GM21528 (cell line): Measurements from ENCODE around the gene ARHGAP22.
"Not testable (repeated sequence)": the region's sequence is repeated elsewhere in the genome, so short reads cannot be mapped to it uniquely, and the experiment has no call there.

Experiments used
- ATAC-seq: cut with Tn5 transposase; IDR thresholded peaks from one replicate; pipeline ENCODE4 v1.9.1; 2021; ENCODE audit warnings: mild to moderate bottlenecking, moderate library complexity; ENCODE audit not compliant: unreplicated experiment, low FRiP score

The ARHGAP22 gene

DNA sequence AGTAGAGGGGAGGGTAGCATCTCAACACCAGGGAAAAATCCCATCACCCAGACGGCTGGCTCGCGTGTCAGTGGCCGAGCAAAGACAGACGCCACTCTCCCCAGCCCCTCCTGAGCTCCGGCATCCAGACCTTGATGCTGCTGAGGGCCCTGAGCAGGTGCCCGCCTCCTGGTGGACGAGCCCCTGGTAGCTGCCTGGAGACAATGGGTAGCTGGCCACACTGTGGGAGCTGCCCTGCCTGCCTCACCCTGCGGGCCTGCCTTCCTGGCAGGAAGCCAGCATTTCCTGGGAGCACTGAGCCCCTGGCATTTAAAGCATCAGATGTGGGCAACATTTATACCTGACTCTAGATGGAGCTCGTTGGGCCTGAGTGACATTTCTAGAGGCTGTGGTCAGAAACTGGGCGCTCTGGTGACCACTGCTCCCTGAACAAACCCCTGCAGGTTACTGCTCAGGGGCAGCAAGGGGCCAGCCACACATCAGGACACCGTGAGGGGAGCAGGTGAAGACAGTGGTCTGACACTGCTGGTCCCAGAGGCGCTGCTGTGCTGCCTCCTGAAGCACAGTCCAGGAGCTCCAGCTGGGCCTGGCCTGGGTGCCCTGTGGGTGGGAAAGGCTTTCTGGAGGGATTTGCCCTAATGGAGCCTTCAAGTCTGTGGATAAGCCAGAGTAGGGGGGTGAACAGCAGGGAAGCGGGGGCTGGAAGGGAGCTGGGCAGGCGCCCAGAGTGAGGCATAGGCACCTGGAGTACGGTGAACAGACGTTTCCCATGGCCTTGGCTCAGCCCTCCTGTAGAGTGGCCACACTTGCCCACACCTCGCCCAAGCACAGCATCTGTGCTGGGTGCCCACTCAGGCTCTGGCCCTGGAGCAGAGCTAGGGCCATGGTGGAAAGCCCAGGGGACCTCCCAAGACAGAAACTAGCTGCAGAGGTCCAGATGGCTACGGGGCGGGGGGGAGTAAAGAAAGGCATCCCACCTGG, 159.7 kb downstream of the ARHGAP22 start:
- no peak for ATAC-seq

DNA sequence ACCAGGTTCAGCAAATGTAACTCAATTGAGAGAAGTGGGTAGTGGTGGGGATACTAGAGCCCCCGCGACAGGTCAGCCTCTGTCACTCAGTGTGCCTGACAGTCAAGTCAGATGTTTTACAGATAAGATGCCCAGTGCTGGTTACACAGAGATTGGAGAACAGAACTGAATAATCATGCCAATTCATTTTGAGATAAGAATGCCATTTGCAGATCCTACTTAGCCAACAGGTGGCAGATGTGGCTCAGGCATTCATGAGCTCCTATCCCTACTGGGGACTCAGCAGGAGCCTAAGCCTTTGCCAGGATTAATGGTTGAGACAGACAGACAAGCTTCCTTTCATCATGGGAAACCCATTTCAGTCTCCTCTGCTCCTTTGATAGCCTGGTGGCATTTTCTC, 160.6 kb downstream of the ARHGAP22 start:
- ATAC-seq: no peak

DNA sequence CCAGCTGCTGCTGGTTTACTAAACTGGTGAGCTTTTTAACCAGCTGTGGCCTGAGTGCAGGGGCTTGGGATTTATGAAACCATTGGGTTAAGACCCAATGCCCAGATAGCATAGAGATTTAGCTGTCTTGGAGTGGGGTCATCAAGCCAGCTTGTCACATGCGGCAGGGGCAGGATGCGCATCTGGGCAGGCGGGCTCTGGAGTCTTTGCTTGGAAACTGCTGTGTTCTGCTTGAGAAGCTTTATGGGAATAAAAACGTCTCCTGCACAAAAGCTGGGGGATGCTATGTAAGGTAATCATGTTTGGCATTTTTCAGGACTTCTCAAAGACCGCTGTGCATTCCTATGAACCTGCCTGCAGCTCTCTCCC, 162.1 kb downstream of the ARHGAP22 start:
- ATAC-seq: no peak

- no peak for ATAC-seq
These were observed 162.6 kb downstream of the ARHGAP22 start for GRCh38 chr10:48442090-48442808.

DNA sequence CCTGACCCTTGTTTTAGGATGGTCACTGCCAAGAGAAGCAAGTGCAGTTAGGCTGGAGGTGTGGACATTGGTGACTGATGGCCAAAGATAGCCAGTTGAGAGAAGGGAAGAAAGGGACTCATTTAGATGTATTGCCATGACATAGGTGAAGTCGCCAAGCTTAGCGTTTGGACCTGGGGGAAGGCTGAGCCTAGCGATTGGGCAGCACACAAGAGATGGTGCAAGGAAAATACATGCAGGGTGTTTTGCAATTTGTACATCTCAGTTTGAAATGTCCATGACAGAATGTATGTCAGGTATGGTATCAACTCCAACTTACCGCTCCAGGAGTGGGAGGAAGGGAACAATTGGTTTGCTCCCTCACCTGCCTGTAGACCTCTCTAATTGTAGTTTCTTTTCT, 164.1 kb downstream of the ARHGAP22 start:
- no peak for ATAC-seq

GRCh38 chr10:48439581-48440041, 165.3 kb downstream of the ARHGAP22 start:
- ATAC-seq: no peak

- no peak for ATAC-seq
These were observed 165.8 kb downstream of the ARHGAP22 start for GRCh38 chr10:48439031-48439430.

DNA sequence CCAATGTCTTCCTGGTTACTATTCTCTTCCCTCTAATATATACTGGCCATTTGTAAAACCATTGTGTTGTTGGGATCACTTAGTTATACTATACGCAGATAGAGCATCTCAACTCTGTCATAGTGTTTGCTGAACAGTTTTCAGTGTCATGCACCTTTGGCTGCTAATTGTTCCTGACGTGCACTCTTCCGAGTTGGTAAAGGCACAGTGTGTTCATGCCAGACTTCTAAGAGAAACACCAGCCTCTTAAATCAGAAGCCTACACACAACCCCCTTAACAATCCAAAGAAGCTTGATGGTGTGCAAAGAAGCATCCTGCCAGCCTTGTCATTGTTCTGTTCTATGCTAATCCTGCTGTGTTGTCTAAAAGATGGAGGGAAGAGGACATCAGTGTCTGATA, 167.3 kb downstream of the ARHGAP22 start:
- ATAC-seq: no peak

GRCh38 chr10:48431871-48432270, 173.0 kb downstream of the ARHGAP22 start:
- ATAC-seq: no peak

DNA sequence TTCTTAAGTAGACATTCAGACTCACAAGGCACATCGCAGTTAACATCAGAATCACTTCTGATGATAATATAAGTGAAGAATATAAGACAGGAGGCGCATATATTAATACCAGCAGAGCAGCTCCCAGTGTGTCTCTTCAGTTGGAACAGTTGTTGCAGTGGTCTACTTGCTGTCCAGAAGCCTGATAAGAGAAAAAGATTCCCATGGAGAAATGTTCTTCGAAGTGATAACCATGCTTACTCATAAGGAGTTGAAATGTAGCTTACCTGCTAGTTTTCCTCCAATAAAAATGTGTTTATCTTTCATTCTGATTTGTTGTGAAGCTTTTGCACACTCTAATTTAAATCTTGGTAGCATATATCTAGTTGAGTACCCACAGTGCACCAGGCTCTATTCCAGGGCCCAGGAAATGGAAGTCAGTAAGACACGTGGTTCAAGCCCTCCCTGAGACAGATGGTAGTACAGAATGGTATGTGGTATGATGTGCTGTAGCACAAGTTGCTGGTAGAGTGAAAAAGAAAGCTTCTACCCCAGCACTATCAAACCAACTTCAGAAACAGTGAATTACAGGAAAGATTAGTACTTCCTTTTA, 174.4 kb downstream of the ARHGAP22 start:
- ATAC-seq: no peak

- no peak for ATAC-seq
These were observed 175.6 kb downstream of the ARHGAP22 start for GRCh38 chr10:48429309-48429708.

DNA sequence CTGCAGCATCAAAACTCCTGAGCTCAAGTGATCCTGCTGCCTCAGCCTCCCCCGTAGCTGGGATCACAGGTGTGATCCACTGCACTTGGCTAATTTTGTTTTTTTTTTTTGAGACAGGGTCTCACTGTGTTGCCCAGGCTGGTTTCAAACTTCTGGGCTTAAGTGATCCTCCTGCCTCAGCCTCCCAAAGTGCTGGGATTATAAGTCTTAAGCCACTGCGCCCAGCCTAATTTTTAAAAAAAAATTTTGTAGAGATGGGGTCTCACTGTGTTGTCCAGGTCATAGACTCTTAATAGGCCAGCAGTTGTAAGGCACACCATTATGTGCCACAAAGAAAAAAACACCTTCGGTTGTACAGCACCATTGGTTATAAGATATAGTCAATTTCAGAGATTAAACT, 176.0 kb downstream of the ARHGAP22 start:
- no peak for ATAC-seq

DNA sequence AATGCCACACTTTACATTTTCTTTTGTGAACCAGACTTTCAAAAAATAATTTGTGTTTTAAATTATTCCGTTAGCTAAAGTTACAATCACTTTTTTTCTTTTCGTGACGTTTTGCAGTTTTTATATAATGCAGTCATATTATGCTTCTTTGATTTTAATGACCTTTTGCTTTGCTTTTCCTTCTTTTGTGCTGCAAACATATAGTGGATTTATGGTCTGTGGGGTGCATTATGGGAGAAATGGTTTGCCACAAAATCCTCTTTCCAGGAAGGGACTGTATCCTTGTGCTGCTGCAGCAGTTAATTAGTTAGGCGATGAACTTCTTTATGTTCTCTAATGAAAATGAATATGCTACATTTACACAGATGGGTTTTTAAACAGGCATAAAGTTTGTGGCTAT, 181.0 kb downstream of the ARHGAP22 start:
- ATAC-seq: no peak

- not testable (repeated sequence) for ATAC-seq
These were observed 183.0 kb downstream of the ARHGAP22 start for GRCh38 chr10:48421862-48422261.

DNA sequence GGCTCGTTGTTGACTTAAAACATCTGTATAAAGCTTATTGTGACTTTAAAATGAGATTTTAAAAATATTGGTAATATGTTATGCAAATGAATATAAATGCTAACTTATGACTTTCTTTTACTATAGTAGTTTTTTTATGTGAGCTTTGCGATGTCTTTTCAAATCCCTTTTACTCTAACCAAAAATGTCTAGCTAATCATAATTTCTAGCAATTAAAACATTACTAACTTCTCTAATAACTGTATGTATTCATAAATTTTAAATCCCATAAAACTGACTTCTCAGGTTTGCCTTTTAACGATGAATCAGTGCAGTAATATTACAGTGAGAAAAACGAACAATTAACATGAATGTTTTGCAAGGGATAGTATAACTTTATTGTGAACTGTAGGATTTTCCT, 185.2 kb downstream of the ARHGAP22 start:
- ATAC-seq: no peak

GRCh38 chr10:48418189-48418788, 186.6 kb downstream of the ARHGAP22 start:
- ATAC-seq: no peak

DNA sequence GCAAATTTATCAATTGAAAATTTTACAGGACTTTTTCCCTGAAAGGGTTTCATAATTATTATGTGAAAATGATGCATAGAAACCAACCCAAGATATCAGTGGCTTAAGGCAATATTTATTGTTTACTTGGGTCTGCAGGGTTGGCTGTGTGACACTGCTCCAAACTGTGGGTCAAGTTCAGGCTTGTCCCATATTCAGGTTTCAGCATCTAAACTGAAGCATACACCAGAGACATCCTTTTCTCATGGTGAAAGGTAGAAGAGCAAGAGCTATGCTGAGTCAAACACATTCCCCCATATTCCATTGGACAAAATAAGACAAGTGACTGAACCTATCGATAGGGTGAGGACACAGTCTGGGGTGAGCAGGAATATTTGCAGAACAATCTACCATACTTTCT, 187.5 kb downstream of the ARHGAP22 start:
- ATAC-seq: no peak

- no peak for ATAC-seq
These were observed 188.2 kb downstream of the ARHGAP22 start for GRCh38 chr10:48416584-48417232.

DNA sequence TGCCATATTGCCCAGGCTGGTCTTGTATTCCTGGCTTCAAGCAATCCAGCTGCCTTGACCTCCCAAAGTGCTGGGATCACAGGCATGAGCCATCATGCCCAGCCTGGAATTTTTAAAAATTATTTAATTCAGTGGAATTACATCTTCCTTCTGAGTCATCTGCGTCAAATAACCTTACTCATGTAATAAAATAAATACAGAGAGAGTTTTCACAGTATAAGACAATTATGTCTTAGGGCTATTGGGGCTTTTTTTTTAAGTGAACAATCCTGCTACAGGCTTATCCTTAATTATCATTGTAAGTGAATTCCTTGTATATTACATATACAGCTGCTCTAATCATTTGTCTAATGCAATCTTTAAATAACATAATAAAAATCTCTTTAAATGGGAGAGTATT, 190.1 kb downstream of the ARHGAP22 start:
- ATAC-seq: no peak

DNA sequence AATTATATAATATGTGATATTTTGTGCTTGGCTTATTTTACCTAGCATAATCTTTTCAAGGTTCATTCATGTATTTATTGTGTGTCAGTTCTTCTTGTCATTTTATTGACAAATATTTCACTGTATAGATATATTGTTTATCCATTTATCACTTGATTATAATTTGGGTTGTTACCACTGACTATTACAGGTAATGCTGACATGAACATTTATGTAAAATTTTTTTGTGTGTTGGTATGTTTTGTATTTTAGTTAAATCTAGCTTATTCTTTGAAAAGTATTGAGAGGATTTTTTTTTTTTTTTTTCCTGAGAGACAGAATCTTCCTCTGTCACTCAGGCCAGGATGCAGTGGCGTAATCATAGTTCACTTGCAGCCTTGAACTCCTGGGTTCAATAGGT, 190.7 kb downstream of the ARHGAP22 start:
- ATAC-seq: no peak
